ENCODE measurements around the gene TXN2. TPM values are rescaled to one million over a fixed set of nuclear protein-coding genes. Genes with fewer than 3 reads are reported as not detected.
"Not testable (repeated sequence)": the region's sequence is repeated elsewhere in the genome, so short reads cannot be mapped to it uniquely, and the experiment has no call there.

Gene TXN2
- 13.8 and 17.0 TPM in 2 replicates for total RNA-seq (2014; rRNA removed; shearing (Covaris generic))

GRCh38 chr22:36481393-36482168 is at the start of gene TXN2:
Gene TXN2 (minus strand): TSS chr22:36481640. CDS start chr22:36480837, 803 bp downstream.
- peak; percentile 98 for DNase-seq (ENCODE audit: low read depth)

GRCh38 chr22:36528795-36529751 is 47.6 kb upstream of the TXN2 start, which contains the start of gene EIF3D:
Gene EIF3D (minus strand): TSS chr22:36529166. CDS start chr22:36526121, 3,045 bp downstream.
- DNase-seq (ENCODE audit: low read depth) = peak; percentile 100

DNA sequence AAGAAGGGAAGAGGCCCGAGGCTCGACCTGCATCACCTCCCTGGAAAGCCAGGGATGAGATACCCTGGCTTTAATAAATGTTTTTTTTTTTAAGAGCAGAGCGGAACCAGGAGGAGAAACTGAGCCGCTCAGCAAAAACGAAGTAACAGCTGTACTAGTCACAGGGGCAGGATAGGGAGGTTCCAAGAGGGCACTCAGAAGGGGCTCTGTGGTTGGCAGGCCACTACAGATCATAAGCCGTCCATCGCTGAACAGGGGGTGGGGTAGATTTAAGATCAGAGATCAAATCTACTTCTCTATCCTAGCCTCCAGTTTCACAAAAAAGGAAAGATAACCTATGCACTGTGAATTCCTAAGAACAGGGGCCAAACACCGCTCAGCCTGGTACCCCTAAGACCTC is 46.9 kb upstream of the TXN2 start:
- no peak for DNase-seq (ENCODE audit: low read depth)

- DNase-seq (ENCODE audit: low read depth) = no peak
Observed at GRCh38 chr22:36522662-36523061, 41.2 kb upstream of the TXN2 start.

- no peak for DNase-seq (ENCODE audit: low read depth)
Observed at GRCh38 chr22:36520423-36520822, 39.0 kb upstream of the TXN2 start.

DNA sequence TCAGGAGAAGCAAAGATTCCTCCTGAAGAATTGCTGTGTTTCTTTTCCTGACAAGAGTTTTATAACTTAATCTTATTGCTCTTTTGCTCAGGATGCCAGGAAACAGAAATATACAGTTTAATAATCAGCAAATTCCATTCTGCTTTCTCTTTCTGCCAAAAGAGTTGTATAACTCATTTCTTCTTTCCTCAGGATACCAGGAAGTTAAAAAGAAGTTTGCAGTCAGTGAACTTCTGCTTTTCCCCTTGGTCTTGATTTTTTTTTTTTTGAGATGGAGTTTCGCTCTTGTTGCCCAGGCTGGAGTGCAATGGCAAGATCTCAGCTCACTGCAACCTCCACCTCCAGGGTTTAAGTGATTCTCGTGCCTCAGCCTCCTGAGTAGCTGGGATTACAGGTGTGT is 38.5 kb upstream of the TXN2 start:
- not testable (repeated sequence) for DNase-seq (ENCODE audit: low read depth)

DNA sequence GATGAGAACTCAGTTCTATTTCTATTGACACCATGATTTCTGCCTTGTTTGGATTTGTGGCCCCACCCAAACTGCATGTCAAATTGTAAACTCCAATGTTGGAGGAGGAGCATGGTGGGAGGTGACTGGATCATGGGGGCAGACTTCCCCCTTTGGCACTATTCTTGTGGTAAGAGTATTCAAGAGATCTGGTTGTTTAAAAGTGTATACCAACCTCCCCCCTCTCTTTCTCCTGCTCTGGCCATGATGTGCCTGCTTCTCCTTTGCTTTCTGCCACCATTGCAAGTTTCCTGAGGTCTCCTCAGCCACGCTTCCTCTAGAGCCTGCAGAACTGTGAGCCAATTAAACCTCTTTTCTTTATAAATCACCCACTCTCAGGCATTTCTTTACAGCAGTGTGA is 33.3 kb upstream of the TXN2 start:
- no peak for DNase-seq (ENCODE audit: low read depth)

DNA sequence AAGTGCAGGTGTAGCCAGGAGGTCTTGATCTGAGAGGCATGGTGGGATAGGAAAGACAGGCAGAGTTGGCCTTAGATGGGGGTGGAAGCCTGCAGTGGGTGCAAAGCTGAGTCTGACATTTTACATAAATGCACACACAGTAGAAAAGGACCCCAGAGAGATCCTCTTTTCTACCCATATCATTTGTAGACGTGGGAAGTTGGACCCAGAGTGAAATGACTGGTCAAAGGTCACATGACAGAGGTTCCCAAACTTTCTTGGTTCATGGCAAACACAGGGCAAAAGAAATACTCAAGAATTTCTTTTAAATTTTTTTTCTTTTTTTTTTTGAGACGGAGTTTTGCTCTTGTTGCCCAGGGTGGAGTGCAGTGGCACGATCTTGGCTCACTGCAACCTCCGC is 31.6 kb upstream of the TXN2 start:
- DNase-seq (ENCODE audit: low read depth) = no peak

DNA sequence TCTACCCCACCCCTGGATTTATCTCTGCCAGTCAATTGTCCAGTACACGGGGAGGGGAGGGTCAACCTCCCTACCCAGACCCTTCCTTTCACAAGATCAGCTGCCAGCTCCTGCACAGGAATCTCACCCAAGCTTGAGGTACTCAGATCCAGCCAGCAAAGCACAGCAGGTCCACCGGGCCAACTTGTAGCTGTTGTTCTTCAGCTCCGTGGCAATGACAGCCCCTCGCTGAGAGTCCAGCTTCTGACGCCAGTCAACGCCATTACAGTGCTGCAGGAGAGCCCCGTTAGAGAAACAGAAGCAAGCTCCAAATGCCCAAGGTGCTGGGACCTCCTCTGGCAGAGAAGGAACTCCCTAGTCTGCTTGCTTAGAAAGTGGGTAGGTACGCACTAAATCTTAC is 30.9 kb upstream of the TXN2 start:
- no peak for DNase-seq (ENCODE audit: low read depth)

DNA sequence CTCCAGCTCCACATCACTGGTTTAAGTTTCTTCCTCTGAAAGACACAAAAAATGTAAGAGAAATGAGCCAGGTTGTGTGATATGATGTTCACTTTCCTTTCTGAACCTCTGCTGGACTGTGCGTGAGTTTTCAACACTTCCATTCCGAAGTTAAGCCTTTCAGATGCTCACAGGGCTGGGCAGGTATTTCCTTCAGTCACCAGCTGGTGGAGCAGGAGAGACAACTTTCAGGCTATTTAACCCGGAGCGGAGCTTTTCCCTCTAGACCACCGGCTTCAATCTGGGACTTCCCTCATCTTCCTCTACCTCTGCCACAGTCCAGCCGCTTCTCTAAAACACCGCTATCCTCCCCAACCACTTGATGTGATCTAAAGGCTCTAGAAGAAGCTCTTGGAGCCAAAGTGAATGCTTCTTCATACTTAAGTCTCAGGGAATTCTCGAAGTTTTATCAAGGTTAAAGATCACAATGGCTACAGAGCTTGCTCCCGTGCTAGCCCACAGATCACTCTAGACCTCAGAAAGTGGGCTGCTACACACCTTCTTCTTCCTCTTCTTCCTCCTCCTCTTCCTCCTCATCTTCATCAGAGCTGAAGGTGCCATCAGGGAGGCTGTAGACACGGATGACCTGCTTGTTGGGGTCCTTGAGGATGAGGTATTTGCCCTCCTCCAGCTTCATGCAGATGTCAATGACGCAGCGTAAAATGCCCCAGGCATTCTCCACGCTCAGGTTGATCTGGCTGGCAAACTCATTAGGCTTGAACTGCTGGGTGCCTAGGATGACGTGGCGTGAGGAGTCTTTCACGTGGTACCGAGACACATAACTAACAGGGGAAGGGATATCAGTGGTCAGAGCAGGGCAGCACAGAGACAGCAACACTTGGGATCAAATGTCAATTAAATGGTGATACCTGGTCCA is 29.8 kb upstream of the TXN2 start:
- DNase-seq (ENCODE audit: low read depth) = peak; percentile 56

DNA sequence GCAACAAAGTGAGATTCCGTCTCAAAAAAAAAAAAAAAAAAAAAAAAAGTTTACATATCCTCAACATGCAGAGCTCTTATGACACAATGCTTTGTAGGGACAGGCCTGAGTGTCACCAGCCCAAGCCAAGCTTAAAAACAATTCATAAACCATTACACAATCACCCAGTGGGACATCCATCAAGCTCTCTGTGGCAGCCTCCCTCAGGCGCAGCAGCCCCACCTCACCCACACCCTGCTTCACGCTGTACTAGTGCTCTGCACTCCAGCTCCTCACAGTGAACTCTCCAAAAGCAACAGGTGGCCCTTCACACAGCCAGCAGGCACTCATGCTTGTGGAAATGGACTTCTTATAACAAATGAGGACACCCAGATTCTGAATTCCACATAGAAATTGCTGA is 28.9 kb upstream of the TXN2 start:
- DNase-seq (ENCODE audit: low read depth) = no peak

- no peak for DNase-seq (ENCODE audit: low read depth)
Observed at GRCh38 chr22:36507518-36508010, 26.1 kb upstream of the TXN2 start.

GRCh38 chr22:36506637-36507517 is 25.4 kb upstream of the TXN2 start, which contains the start of gene FOXRED2:
Gene FOXRED2 (minus strand): TSS chr22:36507040. CDS start chr22:36506422, 618 bp downstream.
- DNase-seq (ENCODE audit: low read depth) = peak; percentile 76

GRCh38 chr22:36505998-36506635 is 24.7 kb upstream of the TXN2 start:
- no peak for DNase-seq (ENCODE audit: low read depth)

GRCh38 chr22:36497910-36498665 is 16.6 kb upstream of the TXN2 start:
- no peak for DNase-seq (ENCODE audit: low read depth)

GRCh38 chr22:36493690-36494110 is 12.3 kb upstream of the TXN2 start:
- no peak for DNase-seq (ENCODE audit: low read depth)

GRCh38 chr22:36492109-36492508 is 10.7 kb upstream of the TXN2 start:
- DNase-seq (ENCODE audit: low read depth) = no peak

DNA sequence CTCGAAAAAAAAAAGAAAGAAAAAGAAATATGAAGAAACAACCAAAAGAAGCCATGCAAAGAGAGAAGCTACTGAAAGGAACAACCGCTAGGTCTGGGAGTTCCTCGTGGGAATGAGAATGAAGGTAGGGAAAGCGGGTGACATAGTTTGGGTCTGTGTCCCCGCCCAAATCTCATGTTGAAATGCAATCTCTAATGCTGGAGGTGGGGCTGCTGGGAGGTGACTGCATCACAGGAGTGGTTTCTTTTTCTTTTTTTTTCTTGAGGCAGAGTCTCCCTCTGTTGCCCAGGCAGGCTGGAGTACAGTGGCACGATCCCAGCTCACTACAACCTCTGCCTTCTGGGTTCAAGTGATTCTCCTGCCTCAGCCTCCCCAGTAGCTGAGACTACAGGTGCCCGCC is 9.7 kb upstream of the TXN2 start:
- DNase-seq (ENCODE audit: low read depth) = no peak

Measured in Daoy (cell line).